CD4-positive, CD25-positive, alpha-beta regulatory T cell (primary cell): ENCODE measurements around the gene TESK2. TPM values are rescaled to one million over a fixed set of nuclear protein-coding genes. Genes with fewer than 3 reads are reported as not detected.
A peak's percentile ranks its signal among the peaks of the same experiment; 100 is the strongest.

ENCODE experiments used
- ATAC-seq, 2 donors: fragments of 150-1000 bp; cut with Tn5 transposase; one replicate each; pipeline ENCODE4 v1.10.0; 2021; ENCODE audit warnings: low read depth in 2 of 2, moderate number of reproducible peaks in 2 of 2, moderate library complexity in 1 of 2
- DNase-seq, 3 donors: peaks; one replicate each; pipeline versions ENCODE4 v3.0.0 to v3.0.0-alpha.2; 2012 to 2022; ENCODE audit warnings: mixed read lengths in 1 of 3
- H3K27ac ChIP-seq: one replicate; pipeline ENCODE4 v1.7.0; 2013; ENCODE audit warnings: mild to moderate bottlenecking, low read length; ENCODE audit not compliant: insufficient read depth, poor library complexity, severe bottlenecking
- H3K27me3 ChIP-seq: one replicate; pipeline ENCODE4 v1.7.0; 2013; ENCODE audit warnings: low read length; ENCODE audit not compliant: control insufficient read depth, insufficient read depth
- H3K36me3 ChIP-seq: one replicate; pipeline ENCODE4 v1.7.0; 2013; ENCODE audit warnings: mild to moderate bottlenecking, low read length, moderate library complexity; ENCODE audit not compliant: control insufficient read depth, insufficient read depth
- H3K4me1 ChIP-seq: 2 replicates; pipeline ENCODE4 v1.7.0; 2013; ENCODE audit warnings: mild to moderate bottlenecking, low read length; ENCODE audit not compliant: insufficient read depth, control insufficient read depth, poor library complexity, severe bottlenecking
- H3K4me3 ChIP-seq: one replicate; pipeline ENCODE4 v1.7.0; 2013; ENCODE audit warnings: low read depth, mild to moderate bottlenecking, low read length, moderate library complexity
- H3K9me3 ChIP-seq, 2 experiments: 1 replicate in 1 of 2; 2 replicates in 1 of 2; pipeline ENCODE4 v1.7.0; 2013; ENCODE audit warnings: low read length in 2 of 2, mild to moderate bottlenecking in 1 of 2, moderate library complexity in 1 of 2; ENCODE audit not compliant: control insufficient read depth in 2 of 2
- H3K27ac Mint-ChIP-seq, 3 donors: one replicate each; pipeline ENCODE4 v1.8.0; 2020 to 2022; ENCODE audit warnings: mild to moderate bottlenecking in 3 of 3, mixed read lengths in 3 of 3, moderate library complexity in 2 of 3
- H3K27me3 Mint-ChIP-seq: one replicate; pipeline ENCODE4 v1.8.0; 2022; ENCODE audit warnings: mild to moderate bottlenecking, mixed read lengths
- H3K36me3 Mint-ChIP-seq: one replicate; pipeline ENCODE4 v1.8.0; 2020; ENCODE audit warnings: mixed read lengths
- H3K4me1 Mint-ChIP-seq, 4 donors: one replicate each; pipeline ENCODE4 v1.8.0; 2020 to 2022; ENCODE audit warnings: mixed read lengths in 4 of 4, mild to moderate bottlenecking in 1 of 4
- H3K4me3 Mint-ChIP-seq, 4 donors: one replicate each; pipeline ENCODE4 v1.8.0; 2020 to 2022; ENCODE audit warnings: mild to moderate bottlenecking in 4 of 4, mixed read lengths in 4 of 4, moderate library complexity in 3 of 4
- H3K9me3 Mint-ChIP-seq, 7 donors: one replicate each; pipeline ENCODE4 v1.8.0; 2020 to 2022; ENCODE audit warnings: mixed read lengths in 7 of 7, mild to moderate bottlenecking in 3 of 7, moderate library complexity in 2 of 7
- polyA plus RNA-seq, 4 donors: library from polyadenylated mRNA; unstranded; fragments of 300-500 nt; fragmentation: Illumina TruSeq; gene quantifications; one replicate each; pipeline ENCODE4 v1.2.3, GENCODE V29; 2021
- total RNA-seq: library from RNA; stranded (reverse); gene quantifications from one replicate; pipeline ENCODE4 v1.2.3, GENCODE V29; 2022

TESK2 gene
- total and polyA plus RNA-seq, 5 donors from 2014 or later = 2.9 to 5.3 (median 3.7) TPM

- Mint-ChIP-seq H3K4me1 (peaks cover 0 to 6% (median 0%) of the 10 kb centered on the region in 4 donors), H3K9me3 (no peaks in the 10 kb centered on the region), H3K27ac (no peak overlapping the region), H3K36me3 (peaks cover 4% of the 10 kb centered on the region), H3K4me3 (no peak overlapping the region), H3K27me3 (no peaks in the 10 kb centered on the region)
- no peaks in the 10 kb centered on the region for H3K9me3 ChIP-seq
- DNase-seq = no peak
- no peak overlapping the region for H3K27ac ChIP-seq
- no peaks in the 10 kb centered on the region for H3K27me3 ChIP-seq
- no peaks in the 10 kb centered on the region for H3K4me1 ChIP-seq
- H3K36me3 ChIP-seq = no peaks in the 10 kb centered on the region
- H3K4me3 ChIP-seq = no peak overlapping the region
- ATAC-seq = no peak
Measured at GRCh38 chr1:45403298-45403697, 87.7 kb downstream of the TESK2 start.

- Histone ChIP-seq H3K27me3 (no peaks in the 10 kb centered on the region), H3K36me3 (no peaks in the 10 kb centered on the region), H3K27ac (no peak overlapping the region), H3K9me3 (no peaks in the 10 kb centered on the region), H3K4me3 (no peak overlapping the region), H3K4me1 (no peaks in the 10 kb centered on the region)
- Mint-ChIP-seq H3K36me3 (peaks cover 4% of the 10 kb centered on the region), H3K27ac (no peak overlapping the region), H3K9me3 (no peaks in the 10 kb centered on the region), H3K27me3 (no peaks in the 10 kb centered on the region), H3K4me3 (no peak overlapping the region), H3K4me1 (peaks cover 0 to 6% (median 2%) of the 10 kb centered on the region in 4 donors)
- DNase-seq (no peak), ATAC-seq (no peak)
Measured at GRCh38 chr1:45401524-45401923, 89.4 kb downstream of the TESK2 start.

GRCh38 chr1:45400049-45400448, 90.9 kb downstream of the TESK2 start:
- no peak overlapping the region for H3K27ac Mint-ChIP-seq
- H3K9me3 Mint-ChIP-seq = no peaks in the 10 kb centered on the region
- Histone ChIP-seq H3K27me3 (no peaks in the 10 kb centered on the region), H3K36me3 (no peaks in the 10 kb centered on the region), H3K27ac (no peak overlapping the region), H3K4me1 (no peaks in the 10 kb centered on the region), H3K9me3 (no peaks in the 10 kb centered on the region), H3K4me3 (no peak overlapping the region)
- ATAC-seq (no peak), DNase-seq (no peak)
- no peak overlapping the region for H3K4me3 Mint-ChIP-seq
- peaks cover 2 to 13% (median 7%) of the 10 kb centered on the region in 4 donors for H3K4me1 Mint-ChIP-seq
- no peaks in the 10 kb centered on the region for H3K27me3 Mint-ChIP-seq
- peaks cover 4% of the 10 kb centered on the region for H3K36me3 Mint-ChIP-seq

GRCh38 chr1:45397285-45397684, 93.7 kb downstream of the TESK2 start:
- Histone ChIP-seq H3K27ac (no peak overlapping the region), H3K4me1 (peaks cover 15% of the 10 kb centered on the region), H3K36me3 (no peaks in the 10 kb centered on the region), H3K9me3 (no peaks in the 10 kb centered on the region), H3K27me3 (no peaks in the 10 kb centered on the region), H3K4me3 (no peak overlapping the region)
- Mint-ChIP-seq H3K4me1 (peaks cover 11 to 37% (median 23%) of the 10 kb centered on the region in 4 donors), H3K36me3 (peaks cover 4% of the 10 kb centered on the region), H3K9me3 (no peaks in the 10 kb centered on the region), H3K27ac (no peak overlapping the region), H3K4me3 (no peak overlapping the region), H3K27me3 (no peaks in the 10 kb centered on the region)
- no peak for DNase-seq
- no peak for ATAC-seq

- Mint-ChIP-seq H3K9me3 (no peaks in the 10 kb centered on the region), H3K4me3 (no peak overlapping the region), H3K27ac (no peak overlapping the region), H3K27me3 (no peaks in the 10 kb centered on the region), H3K4me1 (peaks cover 11 to 37% (median 23%) of the 10 kb centered on the region in 4 donors), H3K36me3 (peaks cover 4% of the 10 kb centered on the region)
- no peak for DNase-seq
- Histone ChIP-seq H3K4me3 (no peak overlapping the region), H3K9me3 (no peaks in the 10 kb centered on the region), H3K36me3 (no peaks in the 10 kb centered on the region), H3K27me3 (no peaks in the 10 kb centered on the region), H3K27ac (no peak overlapping the region), H3K4me1 (peaks cover 15% of the 10 kb centered on the region)
- no peak for ATAC-seq
Measured at GRCh38 chr1:45395582-45395981, 95.4 kb downstream of the TESK2 start.

GRCh38 chr1:45395051-45395450, 95.9 kb downstream of the TESK2 start:
- no peak overlapping the region for H3K4me3 ChIP-seq
- peaks cover 3% of the 10 kb centered on the region for H3K36me3 Mint-ChIP-seq
- no peaks in the 10 kb centered on the region for H3K9me3 Mint-ChIP-seq
- no peak overlapping the region for H3K27ac ChIP-seq
- ATAC-seq (no peak), DNase-seq (no peak)
- H3K27ac Mint-ChIP-seq = no peak overlapping the region
- no peaks in the 10 kb centered on the region for H3K9me3 ChIP-seq
- H3K4me1 Mint-ChIP-seq = peaks cover 11 to 34% (median 23%) of the 10 kb centered on the region in 4 donors
- H3K27me3 ChIP-seq = no peaks in the 10 kb centered on the region
- no peaks in the 10 kb centered on the region for H3K27me3 Mint-ChIP-seq
- no peaks in the 10 kb centered on the region for H3K36me3 ChIP-seq
- peaks cover 15% of the 10 kb centered on the region for H3K4me1 ChIP-seq
- no peak overlapping the region for H3K4me3 Mint-ChIP-seq

GRCh38 chr1:45394342-45394741, 96.6 kb downstream of the TESK2 start:
- no peaks in the 10 kb centered on the region for H3K36me3 Mint-ChIP-seq
- no peaks in the 10 kb centered on the region for H3K27me3 Mint-ChIP-seq
- Histone ChIP-seq H3K27me3 (no peaks in the 10 kb centered on the region), H3K4me3 (peak overlapping the region; percentile 32), H3K36me3 (no peaks in the 10 kb centered on the region), H3K9me3 (no peaks in the 10 kb centered on the region), H3K27ac (peak overlapping the region; percentile 56), H3K4me1 (peaks cover 15% of the 10 kb centered on the region)
- no peaks in the 10 kb centered on the region for H3K9me3 Mint-ChIP-seq
- H3K27ac Mint-ChIP-seq = peak overlapping the region in 1 of 3 donors; percentile 80
- DNase-seq = peak in 2 of 3 donors; percentile 10 to 61
- peak; percentile 59 to 72 for ATAC-seq
- H3K4me3 Mint-ChIP-seq = peak overlapping the region; percentile 36 to 68 (median 60)
- peaks cover 11 to 30% (median 23%) of the 10 kb centered on the region in 4 donors for H3K4me1 Mint-ChIP-seq

- peak overlapping the region; percentile 36 to 67 (median 50) for H3K4me3 Mint-ChIP-seq
- Histone ChIP-seq H3K36me3 (no peaks in the 10 kb centered on the region), H3K27ac (peak overlapping the region; percentile 56), H3K4me3 (peak overlapping the region; percentile 32), H3K4me1 (peaks cover 15% of the 10 kb centered on the region), H3K27me3 (no peaks in the 10 kb centered on the region), H3K9me3 (no peaks in the 10 kb centered on the region)
- DNase-seq (peak in 1 of 3 donors; percentile 52), ATAC-seq (peak; percentile 62 to 73)
- H3K27ac Mint-ChIP-seq = peak overlapping the region; percentile 39 to 84 (median 80)
- no peaks in the 10 kb centered on the region for H3K9me3 Mint-ChIP-seq
- H3K27me3 Mint-ChIP-seq = no peaks in the 10 kb centered on the region
- H3K36me3 Mint-ChIP-seq = no peaks in the 10 kb centered on the region
- H3K4me1 Mint-ChIP-seq = peaks cover 11 to 30% (median 23%) of the 10 kb centered on the region in 4 donors
Measured at GRCh38 chr1:45393718-45394302, 97.2 kb downstream of the TESK2 start.
